Measurements from ENCODE around the gene NCK1.
"Not testable (repeated sequence)": the region's sequence is repeated elsewhere in the genome, so short reads cannot be mapped to it uniquely, and the experiment has no call there.

NCK1 gene

DNA sequence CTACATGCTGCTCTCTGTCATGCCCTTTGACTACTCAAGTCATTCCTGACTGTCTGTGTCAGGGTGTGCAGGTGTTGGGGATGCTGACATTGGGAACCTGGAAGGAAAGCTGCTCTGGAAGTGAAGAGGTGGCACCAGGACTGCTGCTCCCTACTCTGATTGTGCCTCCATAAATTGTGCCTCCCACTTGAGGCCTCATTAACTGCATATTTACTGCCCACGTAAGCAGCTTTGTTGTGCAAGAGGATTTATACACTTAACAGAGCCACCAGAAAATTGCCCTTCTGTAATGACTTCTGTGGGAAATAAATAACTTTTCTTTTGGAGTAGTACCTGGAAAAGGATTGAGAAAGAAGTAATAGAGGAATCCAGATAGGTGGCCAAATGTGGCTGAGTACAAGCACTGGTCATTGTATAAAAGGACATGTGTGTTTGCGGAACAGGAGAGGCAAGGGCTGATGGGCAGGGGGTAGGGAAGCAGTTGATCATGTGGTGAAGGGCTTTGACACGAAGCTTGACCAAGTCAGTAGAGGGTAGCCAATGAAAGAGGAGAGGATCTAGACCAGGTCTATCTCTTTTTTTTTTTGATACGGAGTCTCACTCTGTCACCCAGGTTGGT, 120.6 kb downstream of the NCK1 start:
- DNase-seq (ENCODE audit: low read depth in 2 of 3, low spot score in 2 of 3), result no peak

- no peak for DNase-seq (ENCODE audit: low read depth in 2 of 3, low spot score in 2 of 3)
These were observed 122.8 kb downstream of the NCK1 start for GRCh38 chr3:136984837-136985236.

- DNase-seq (ENCODE audit: low read depth in 2 of 3, low spot score in 2 of 3), result not testable (repeated sequence)
These were observed 125.5 kb downstream of the NCK1 start for GRCh38 chr3:136987398-136987980.

DNA sequence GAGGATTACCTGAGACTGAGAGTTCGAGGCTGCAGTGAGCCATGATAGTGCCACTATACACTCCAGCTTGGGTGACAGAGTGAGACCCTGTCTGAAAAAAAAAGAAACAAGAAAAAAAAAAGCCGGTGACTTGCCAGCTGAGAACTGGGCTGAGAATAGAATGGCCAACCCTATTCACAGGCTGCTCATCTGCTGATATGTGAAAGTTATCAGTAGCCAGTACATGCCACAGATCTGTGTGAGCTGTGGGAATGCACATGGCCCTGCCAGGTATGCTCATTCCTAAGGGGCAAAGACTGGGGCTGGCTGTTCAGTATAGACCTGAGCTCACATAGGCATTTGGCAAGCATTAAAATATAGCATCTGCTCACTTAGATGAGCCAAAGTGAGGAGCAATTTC, 126.6 kb downstream of the NCK1 start:
- DNase-seq (ENCODE audit: low read depth in 2 of 3, low spot score in 2 of 3), result no peak

- DNase-seq (ENCODE audit: low read depth in 2 of 3, low spot score in 2 of 3), result no peak
These were observed 127.9 kb downstream of the NCK1 start for GRCh38 chr3:136989781-136990524.

GRCh38 chr3:136990826-136991225, 128.8 kb downstream of the NCK1 start:
- no peak for DNase-seq (ENCODE audit: low read depth in 2 of 3, low spot score in 2 of 3)

DNA sequence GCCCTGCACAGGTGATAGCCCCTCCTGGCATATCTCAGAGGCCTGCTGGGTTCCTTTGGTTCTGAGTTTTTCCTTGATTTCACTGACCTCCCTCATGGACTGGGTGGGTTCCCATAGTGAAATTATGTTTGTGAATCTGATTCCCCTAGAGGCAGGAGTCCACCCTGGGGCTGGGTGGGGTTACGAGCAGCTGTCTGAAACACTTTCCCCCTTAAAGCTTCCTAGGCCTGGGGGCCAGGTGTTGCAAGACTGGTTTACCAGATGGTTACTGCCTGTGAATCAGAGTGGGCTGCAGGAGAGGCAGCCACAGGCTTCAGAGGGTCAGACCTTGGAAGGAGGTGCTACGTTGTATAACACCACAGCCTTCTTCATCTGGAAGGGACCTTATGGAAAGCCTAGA, 130.1 kb downstream of the NCK1 start:
- no peak for DNase-seq (ENCODE audit: low read depth in 2 of 3, low spot score in 2 of 3)

GRCh38 chr3:136994772-136995516, 132.9 kb downstream of the NCK1 start:
- no peak for DNase-seq (ENCODE audit: low read depth in 2 of 3, low spot score in 2 of 3)

DNA sequence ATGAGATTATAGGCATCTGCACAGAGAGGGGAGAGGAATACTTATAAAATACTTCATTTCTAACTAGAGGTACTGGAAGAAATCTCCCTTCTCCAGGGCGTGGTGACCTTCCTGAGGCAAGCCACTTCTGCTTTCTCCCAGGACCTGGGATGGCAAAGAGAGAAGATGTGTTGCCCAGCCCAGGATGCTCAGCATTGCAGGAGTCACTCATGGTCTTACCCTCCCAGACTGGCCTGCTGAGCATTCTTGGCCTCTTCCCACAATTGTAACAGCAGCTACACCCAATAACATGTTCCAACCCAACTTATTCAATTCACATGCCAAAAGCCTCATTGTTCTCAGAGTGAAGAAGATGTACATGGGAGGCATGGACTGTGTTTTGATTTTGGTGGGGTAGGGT, 133.6 kb downstream of the NCK1 start:
- DNase-seq (ENCODE audit: low read depth in 2 of 3, low spot score in 2 of 3), result no peak
